AG04449 (cell line): ENCODE data around the gene EIPR1.

Experiments
- CTCF ChIA-PET: fragments of 350-600 bp; formaldehyde crosslinking; extraction: SDS; loops from one replicate; lab custom pipeline; 2021; ENCODE audit warnings: antibody characterized with exemption; lab: Yijun Ruan, JAX
- POLR2A ChIA-PET: fragments of 400-600, 350-600 bp; formaldehyde crosslinking; extraction: SDS; loops from one replicate; lab custom pipeline; 2020; ENCODE audit warnings: antibody characterized with exemption, inconsistent platforms; lab: Yijun Ruan, JAX
- DNase-seq: peaks from one replicate; pipeline ENCODE4 v3.0.0-alpha.2; 2010; ENCODE audit warnings: low read depth, low spot score
- H3K4me3 ChIP-seq: 2 replicates; pipeline ENCODE4 v1.5.1; 2011; ENCODE audit warnings: low read depth, mild to moderate bottlenecking, control low read depth, low read length
- TF ChIP-seq, protein P1 (sequence below): IDR thresholded peaks from one replicate; pipeline ENCODE4 v1.5.1; 2011; ENCODE audit warnings: mild to moderate bottlenecking, moderate library complexity, low read length, control low read depth, inconsistent platforms; ENCODE audit not compliant: insufficient read depth; ENCODE audit errors: missing control alignments

EIPR1 gene

DNA sequence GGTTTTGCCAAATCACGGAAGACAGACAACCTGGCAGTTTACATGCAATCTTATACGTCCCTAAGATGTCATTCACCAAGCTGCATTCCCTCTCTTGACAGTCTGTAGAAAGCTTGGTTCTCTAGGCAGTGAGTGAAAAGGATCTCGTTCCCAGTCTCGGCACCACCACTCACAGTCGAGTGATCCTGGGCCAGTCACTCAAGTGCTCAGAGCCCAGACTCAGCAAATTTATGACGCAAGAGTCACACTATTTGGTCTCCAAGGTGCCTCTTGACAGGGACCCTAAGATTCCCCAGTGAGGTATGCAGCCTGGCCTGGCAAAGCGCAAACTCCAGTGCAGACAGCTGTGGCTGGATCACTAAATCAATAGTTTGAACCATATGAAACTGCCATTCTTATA lies 77.9 kb downstream of the EIPR1 start:
- TF ChIP-seq, protein P1, sequence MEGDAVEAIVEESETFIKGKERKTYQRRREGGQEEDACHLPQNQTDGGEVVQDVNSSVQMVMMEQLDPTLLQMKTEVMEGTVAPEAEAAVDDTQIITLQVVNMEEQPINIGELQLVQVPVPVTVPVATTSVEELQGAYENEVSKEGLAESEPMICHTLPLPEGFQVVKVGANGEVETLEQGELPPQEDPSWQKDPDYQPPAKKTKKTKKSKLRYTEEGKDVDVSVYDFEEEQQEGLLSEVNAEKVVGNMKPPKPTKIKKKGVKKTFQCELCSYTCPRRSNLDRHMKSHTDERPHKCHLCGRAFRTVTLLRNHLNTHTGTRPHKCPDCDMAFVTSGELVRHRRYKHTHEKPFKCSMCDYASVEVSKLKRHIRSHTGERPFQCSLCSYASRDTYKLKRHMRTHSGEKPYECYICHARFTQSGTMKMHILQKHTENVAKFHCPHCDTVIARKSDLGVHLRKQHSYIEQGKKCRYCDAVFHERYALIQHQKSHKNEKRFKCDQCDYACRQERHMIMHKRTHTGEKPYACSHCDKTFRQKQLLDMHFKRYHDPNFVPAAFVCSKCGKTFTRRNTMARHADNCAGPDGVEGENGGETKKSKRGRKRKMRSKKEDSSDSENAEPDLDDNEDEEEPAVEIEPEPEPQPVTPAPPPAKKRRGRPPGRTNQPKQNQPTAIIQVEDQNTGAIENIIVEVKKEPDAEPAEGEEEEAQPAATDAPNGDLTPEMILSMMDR: no peak
- POLR2A ChIA-PET: no interaction called here
- no peak overlapping the region for H3K4me3 ChIP-seq
- no peak for DNase-seq
- CTCF ChIA-PET: no interaction called here

DNA sequence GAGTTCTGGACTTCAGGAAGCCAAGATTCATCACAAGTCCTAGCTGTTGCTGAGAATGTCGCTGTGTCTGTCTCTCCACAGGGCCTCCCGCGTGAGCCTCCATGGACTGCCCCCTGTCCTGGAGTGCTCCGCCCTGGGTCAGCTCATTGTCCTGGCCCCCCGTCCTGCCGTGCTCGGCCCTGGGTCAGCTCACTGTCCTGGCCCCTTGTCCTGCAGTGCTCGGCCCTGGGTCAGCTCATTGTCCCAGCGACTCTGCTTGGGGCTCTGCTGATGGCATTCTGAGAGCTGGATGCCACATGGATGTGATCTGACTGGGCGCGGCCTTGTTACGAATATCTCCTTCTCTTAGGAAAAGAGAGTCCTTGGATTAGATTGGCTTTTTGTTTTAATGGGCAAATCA lies 78.5 kb downstream of the EIPR1 start:
- ChIA-PET CTCF (no interaction called here), POLR2A (no interaction called here)
- no peak for DNase-seq
- TF ChIP-seq, protein P1: no peak
- H3K4me3 ChIP-seq: no peak overlapping the region

DNA sequence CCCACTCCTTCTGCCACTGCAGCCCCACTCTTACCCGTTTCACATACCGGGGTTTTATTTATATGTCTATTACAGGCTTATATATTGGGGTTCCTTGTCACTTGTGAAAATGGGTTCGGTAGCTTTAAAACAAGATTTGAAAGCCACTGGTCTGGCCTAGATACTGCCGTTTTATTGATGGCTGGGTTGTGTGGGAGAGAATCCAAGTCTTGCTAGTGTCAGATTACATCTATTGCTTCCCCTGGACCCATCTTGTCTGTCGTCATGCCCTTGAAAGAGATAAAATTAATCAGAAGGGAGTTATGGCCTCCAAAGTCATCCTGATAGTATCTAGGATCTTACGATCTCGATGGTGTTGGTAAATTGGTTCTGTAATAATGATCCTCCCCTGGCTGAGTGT lies 79.4 kb downstream of the EIPR1 start:
- TF ChIP-seq, protein P1: no peak
- H3K4me3 ChIP-seq: no peak overlapping the region
- ChIA-PET CTCF (no interaction called here), POLR2A (no interaction called here)
- DNase-seq: no peak

DNA sequence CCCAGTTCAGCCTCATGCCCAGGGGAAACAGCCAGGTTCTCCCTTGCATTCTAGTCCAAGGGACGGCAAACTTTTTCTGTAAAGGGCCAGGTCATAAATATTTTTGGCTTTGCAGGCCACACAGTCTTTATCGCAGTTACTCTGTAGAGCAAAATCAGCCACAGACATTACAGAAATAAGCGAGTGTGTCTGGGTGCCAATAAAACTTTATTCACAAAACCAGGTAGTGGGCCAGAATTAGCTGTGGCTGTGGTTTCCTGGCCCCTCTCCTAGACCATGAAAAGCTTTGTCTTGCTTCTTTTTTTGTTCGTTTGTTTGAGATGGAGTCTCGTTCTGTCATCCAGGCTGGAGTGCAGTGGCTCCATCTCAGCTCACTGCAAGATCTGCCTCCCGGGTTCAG lies 80.1 kb downstream of the EIPR1 start:
- POLR2A ChIA-PET: no interaction called here

DNA sequence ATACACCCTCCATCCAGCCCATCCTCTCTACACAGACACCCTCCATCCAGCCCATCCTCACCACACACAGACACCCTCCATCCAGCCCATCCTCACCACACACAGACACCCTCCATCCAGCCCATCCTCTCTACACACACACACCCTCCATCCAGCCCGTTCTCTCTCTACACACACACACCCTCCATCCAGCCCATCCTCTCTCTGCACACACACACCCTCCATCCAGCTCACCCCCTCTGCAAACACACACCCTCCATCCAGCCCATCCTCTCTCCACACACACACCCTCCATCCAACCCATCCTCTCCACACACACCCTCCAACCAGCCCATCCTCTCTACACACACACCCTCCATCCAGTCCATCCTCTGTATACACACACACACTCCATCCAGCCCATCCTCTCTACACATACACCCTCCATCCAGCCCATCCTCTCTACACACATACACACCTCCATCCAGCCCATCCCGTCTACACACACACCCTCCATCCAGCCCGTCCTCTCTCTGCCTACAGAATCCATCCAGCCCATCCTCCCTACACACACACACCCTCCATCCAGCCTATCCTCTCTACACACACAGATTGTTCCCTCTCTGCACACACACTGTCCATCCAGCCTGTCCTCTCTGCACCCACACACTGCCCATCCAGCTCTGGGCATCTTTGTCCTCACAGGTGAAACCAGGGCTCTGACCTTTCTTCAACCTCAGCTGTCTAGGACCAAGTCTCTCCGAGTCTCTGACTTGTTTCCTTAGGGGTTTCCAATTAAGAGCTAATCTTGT lies 81.2 kb downstream of the EIPR1 start:
- POLR2A ChIA-PET: no interaction called here
- TF ChIP-seq, protein P1: no peak
- no peak overlapping the region for H3K4me3 ChIP-seq
- CTCF ChIA-PET: no interaction called here
- DNase-seq: no peak

More for the DNA sequence above, 80.1 kb downstream of the EIPR1 start:
- CTCF ChIA-PET: no interaction called here
- DNase-seq: no peak
- H3K4me3 ChIP-seq: no peak overlapping the region
- TF ChIP-seq, protein P1: no peak

DNA sequence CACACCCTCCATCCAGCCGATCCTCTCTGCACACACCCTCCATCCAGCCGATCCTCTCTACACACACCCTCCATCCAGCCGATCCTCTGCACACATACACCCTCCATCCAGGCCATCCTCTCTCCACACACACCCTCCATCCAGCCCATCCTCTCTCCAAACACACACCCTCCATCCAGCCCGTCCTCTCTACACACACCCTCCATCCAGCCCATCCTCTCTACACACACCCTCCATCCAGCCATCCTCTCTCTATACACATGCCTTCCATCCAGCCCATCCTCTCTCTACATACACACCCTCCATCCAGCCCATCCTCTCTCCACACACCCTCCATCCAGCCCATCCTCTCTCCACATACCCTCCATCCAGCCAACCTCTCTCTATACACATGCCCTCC lies 83.1 kb downstream of the EIPR1 start:
- TF ChIP-seq, protein P1: no peak
- POLR2A ChIA-PET: no interaction called here
- H3K4me3 ChIP-seq: no peak overlapping the region
- CTCF ChIA-PET: no interaction called here
- no peak for DNase-seq
